ENCODE measurements around the gene ZKSCAN2.

Gene ZKSCAN2

GRCh38 chr16:25257470-25257955 lies at the start of gene ZKSCAN2:
Gene ZKSCAN2 (minus strand): TSS chr16:25257845. CDS start chr16:25257127, 718 bp downstream.
- no peaks in the 10 kb centered on the region for H3K9me2 ChIP-seq (replicated peaks; ENCODE audit: low read depth, low read length)
- TF ChIP-seq, protein P1, sequence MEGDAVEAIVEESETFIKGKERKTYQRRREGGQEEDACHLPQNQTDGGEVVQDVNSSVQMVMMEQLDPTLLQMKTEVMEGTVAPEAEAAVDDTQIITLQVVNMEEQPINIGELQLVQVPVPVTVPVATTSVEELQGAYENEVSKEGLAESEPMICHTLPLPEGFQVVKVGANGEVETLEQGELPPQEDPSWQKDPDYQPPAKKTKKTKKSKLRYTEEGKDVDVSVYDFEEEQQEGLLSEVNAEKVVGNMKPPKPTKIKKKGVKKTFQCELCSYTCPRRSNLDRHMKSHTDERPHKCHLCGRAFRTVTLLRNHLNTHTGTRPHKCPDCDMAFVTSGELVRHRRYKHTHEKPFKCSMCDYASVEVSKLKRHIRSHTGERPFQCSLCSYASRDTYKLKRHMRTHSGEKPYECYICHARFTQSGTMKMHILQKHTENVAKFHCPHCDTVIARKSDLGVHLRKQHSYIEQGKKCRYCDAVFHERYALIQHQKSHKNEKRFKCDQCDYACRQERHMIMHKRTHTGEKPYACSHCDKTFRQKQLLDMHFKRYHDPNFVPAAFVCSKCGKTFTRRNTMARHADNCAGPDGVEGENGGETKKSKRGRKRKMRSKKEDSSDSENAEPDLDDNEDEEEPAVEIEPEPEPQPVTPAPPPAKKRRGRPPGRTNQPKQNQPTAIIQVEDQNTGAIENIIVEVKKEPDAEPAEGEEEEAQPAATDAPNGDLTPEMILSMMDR (conservative IDR thresholded peaks at IDR 0.05; ENCODE audit: low read length), result no peak
- no peak for TF ChIP-seq EZH2phosphoT487 (IDR thresholded peaks at IDR 0.05; ENCODE audit: borderline replicate concordance)
- H3K36me3 ChIP-seq (ENCODE audit: insufficient read depth, low read length), result no peaks in the 10 kb centered on the region

DNA sequence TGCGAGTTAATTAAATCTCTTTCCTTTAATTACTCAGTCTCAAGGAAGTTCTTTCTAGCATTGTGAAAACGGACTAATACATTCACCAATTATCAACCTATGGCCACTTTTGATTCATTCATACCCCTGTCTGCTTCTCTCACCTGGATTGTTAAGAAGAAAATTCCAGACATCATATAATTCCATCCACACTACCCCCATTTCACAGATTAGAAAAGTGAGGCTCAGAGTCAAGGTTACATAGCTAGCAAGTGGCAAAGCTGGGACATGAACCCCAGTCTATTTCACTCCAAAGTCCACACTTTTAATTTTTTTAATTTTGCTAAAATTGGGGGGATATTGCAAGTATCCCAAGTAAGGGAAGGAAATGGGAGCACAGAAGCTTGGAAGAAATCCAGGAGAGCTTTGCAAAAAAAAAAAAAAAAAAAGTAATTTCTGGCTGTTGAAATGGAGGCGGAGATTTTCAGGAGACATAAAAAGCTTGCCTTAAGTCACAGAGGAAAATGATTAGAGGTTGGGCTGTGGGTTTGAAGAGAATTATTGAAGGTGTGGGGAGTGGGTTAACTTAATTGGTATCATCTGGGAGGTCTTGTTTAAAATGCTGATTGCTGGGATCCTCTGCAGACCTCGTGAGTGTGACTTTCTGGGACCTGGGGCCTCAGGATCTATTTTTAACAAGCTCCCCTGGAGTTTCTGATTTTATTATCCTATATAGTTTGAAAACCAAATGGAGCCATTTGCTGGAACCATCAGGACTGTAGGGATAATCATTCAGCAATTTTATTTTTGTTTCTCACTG lies 42.3 kb upstream of the ZKSCAN2 start:
- Histone ChIP-seq H2AFZ (ENCODE audit: low read length) (no peak overlapping the region), H4K20me1 (ENCODE audit: insufficient read depth, low read length, poor library complexity, severe bottlenecking) (no peaks in the 10 kb centered on the region), H3K4me3 (ENCODE audit: low read length, poor library complexity, severe bottlenecking) (no peak overlapping the region), H3K9me3 (ENCODE audit: insufficient read depth, low read depth, low read length) (no peaks in the 10 kb centered on the region), H3K4me2 (ENCODE audit: low read depth, low read length, poor library complexity, severe bottlenecking) (no peak overlapping the region), H3K36me3 (ENCODE audit: insufficient read depth, low read length) (no peaks in the 10 kb centered on the region), H3K4me1 (ENCODE audit: insufficient read depth, low read length, poor library complexity, severe bottlenecking) (no peaks in the 10 kb centered on the region), H3K79me2 (ENCODE audit: insufficient read depth, low read length) (no peaks in the 10 kb centered on the region), H3K9ac (ENCODE audit: low read depth, low read length, poor library complexity, severe bottlenecking) (no peak overlapping the region), H3K27me3 (ENCODE audit: insufficient read depth, low read length, poor library complexity, severe bottlenecking) (no peaks in the 10 kb centered on the region), H3F3A (ENCODE audit: low read depth) (no peaks in the 10 kb centered on the region), H3K9me2 (replicated peaks; ENCODE audit: low read depth, low read length) (no peaks in the 10 kb centered on the region)
- TF ChIP-seq EZH2phosphoT487 (IDR thresholded peaks at IDR 0.05; ENCODE audit: borderline replicate concordance), result no peak
- TF ChIP-seq, protein P1 (conservative IDR thresholded peaks at IDR 0.05; ENCODE audit: low read length), result no peak

More at GRCh38 chr16:25257470-25257955, at the start of gene ZKSCAN2:
- peak within 1 kb of the TSS; percentile 93 for H3K4me2 ChIP-seq (ENCODE audit: low read depth, low read length, poor library complexity, severe bottlenecking)
- H3K79me2 ChIP-seq (ENCODE audit: insufficient read depth, low read length), result peaks cover 73% of the 10 kb centered on the region
- H3K4me3 ChIP-seq (ENCODE audit: low read length, poor library complexity, severe bottlenecking), result peak within 1 kb of the TSS; percentile 94
- peak within 1 kb of the TSS; percentile 89 for H3K9ac ChIP-seq (ENCODE audit: low read depth, low read length, poor library complexity, severe bottlenecking)
- H3K9me3 ChIP-seq (ENCODE audit: insufficient read depth, low read depth, low read length), result no peaks in the 10 kb centered on the region
- H4K20me1 ChIP-seq (ENCODE audit: insufficient read depth, low read length, poor library complexity, severe bottlenecking), result peaks cover 57% of the 10 kb centered on the region
- peak within 1 kb of the TSS; percentile 91 for H2AFZ ChIP-seq (ENCODE audit: low read length)
- H3K4me1 ChIP-seq (ENCODE audit: insufficient read depth, low read length, poor library complexity, severe bottlenecking), result peaks cover 55% of the 10 kb centered on the region
- H3K27me3 ChIP-seq (ENCODE audit: insufficient read depth, low read length, poor library complexity, severe bottlenecking), result no peaks in the 10 kb centered on the region
- no peaks in the 10 kb centered on the region for H3F3A ChIP-seq (ENCODE audit: low read depth)

DNA sequence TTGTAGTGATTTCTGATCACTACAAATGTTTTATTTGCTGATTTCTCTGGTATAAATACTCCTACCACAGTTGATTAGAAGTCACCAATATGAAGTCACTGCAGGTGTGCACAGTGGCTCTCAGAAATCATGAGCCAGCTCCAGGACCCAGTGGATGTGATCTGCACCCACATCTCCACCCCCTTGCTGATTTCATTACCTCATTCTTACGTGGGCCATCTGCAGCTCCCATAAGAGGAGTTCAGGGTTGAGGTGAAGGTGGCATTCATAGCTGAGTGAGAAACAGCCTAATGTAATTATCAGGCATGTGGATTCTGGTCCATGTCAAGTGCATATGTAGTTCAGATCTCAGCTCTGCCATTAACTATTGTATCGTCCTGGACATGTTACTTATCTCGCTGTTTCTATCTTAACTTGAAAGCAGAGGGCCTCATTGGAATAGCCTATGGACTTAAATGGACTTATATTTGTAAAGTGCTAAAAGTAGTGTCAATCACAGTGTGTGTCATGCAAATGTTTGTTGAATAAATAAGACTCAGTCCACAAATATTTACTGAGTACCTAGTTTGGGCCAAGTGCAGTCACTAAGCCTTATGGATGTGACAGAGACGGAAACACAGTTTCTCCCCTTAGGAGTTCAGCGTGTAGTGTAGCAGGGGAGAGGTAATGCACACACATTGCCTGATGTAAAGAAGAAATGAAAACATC lies 40.7 kb upstream of the ZKSCAN2 start:
- H3K79me2 ChIP-seq (ENCODE audit: insufficient read depth, low read length), result no peaks in the 10 kb centered on the region
- H3K36me3 ChIP-seq (ENCODE audit: insufficient read depth, low read length), result no peaks in the 10 kb centered on the region
- H3K9me3 ChIP-seq (ENCODE audit: insufficient read depth, low read depth, low read length), result no peaks in the 10 kb centered on the region
- no peak overlapping the region for H2AFZ ChIP-seq (ENCODE audit: low read length)
- H3K4me3 ChIP-seq (ENCODE audit: low read length, poor library complexity, severe bottlenecking), result no peak overlapping the region
- no peaks in the 10 kb centered on the region for H3F3A ChIP-seq (ENCODE audit: low read depth)
- TF ChIP-seq, protein P1 (conservative IDR thresholded peaks at IDR 0.05; ENCODE audit: low read length), result no peak
- no peak for TF ChIP-seq EZH2phosphoT487 (IDR thresholded peaks at IDR 0.05; ENCODE audit: borderline replicate concordance)
- no peaks in the 10 kb centered on the region for H3K27me3 ChIP-seq (ENCODE audit: insufficient read depth, low read length, poor library complexity, severe bottlenecking)
- H4K20me1 ChIP-seq (ENCODE audit: insufficient read depth, low read length, poor library complexity, severe bottlenecking), result no peaks in the 10 kb centered on the region
- no peak overlapping the region for H3K4me2 ChIP-seq (ENCODE audit: low read depth, low read length, poor library complexity, severe bottlenecking)
- no peaks in the 10 kb centered on the region for H3K9me2 ChIP-seq (replicated peaks; ENCODE audit: low read depth, low read length)
- H3K4me1 ChIP-seq (ENCODE audit: insufficient read depth, low read length, poor library complexity, severe bottlenecking), result no peaks in the 10 kb centered on the region
- H3K9ac ChIP-seq (ENCODE audit: low read depth, low read length, poor library complexity, severe bottlenecking), result no peak overlapping the region

Data from Loucy (cell line).